Measurements from ENCODE around the gene SLC25A34.
"Not testable (repeated sequence)": the region's sequence is repeated elsewhere in the genome, so short reads cannot be mapped to it uniquely, and the experiment has no call there.

The SLC25A34 gene

DNA sequence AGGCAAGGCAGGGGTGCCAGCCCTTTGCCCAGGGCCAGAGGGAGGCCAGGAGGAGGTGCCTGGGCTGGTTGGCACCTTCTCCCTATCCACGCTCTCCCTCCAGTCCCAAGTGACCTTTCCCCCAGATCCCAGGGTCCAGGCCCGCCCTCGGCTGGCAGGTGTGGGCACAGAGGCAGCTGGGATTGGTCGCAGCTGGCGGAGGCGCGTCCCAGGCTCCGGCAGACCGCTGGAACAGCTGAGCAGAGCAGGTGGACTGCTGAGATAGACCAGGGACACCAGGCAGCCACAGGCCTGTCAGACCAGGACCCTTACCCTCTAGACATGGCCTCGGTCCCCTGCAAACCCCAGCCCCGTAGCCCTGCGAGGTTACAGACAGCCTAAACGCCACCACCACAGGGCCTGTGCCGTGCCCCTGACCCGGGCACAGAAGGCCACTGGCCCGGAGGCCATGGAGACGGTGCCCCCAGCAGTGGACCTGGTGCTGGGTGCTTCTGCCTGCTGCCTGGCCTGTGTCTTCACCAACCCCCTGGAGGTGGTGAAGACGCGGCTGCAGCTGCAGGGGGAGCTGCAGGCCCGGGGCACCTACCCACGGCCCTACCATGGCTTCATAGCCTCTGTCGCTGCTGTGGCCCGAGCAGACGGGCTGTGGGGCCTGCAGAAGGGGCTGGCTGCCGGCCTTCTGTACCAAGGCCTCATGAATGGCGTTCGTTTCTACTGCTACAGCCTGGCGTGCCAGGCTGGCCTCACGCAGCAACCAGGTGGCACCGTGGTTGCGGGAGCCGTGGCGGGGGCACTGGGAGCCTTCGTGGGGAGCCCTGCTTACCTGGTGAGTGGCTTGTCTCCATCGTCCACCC is at the start of gene SLC25A34:
Gene SLC25A34 (plus strand): TSS at position 221 of the 854 bp plus-strand sequence. CDS start 228 bp downstream, at position 449.
- no peak for DNase-seq (ENCODE audit: low read depth in 2 of 2)

DNA sequence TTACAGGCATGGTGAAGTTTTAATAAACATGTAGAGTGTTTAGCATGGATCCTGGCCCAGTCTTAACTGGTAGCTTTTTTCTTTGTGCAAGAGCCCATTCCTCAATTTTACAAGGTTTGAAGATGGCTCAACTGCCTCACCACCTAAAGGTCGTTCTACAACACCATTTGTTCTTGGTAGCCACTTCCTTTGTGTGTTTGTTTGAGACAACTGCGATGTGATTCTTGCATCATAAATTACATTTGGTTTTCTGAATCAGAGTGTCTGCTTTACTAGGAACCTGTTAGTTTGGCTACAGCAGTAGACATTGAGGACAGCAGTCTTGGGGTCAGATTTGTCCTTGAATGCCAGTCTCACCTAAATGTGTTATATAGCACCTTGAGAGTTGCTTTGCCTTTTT is 48.6 kb upstream of the SLC25A34 start:
- no peak for DNase-seq (ENCODE audit: low read depth in 2 of 2)

GRCh38 chr1:15690317-15690716 is 45.7 kb upstream of the SLC25A34 start:
- no peak for DNase-seq (ENCODE audit: low read depth in 2 of 2)

- no peak for DNase-seq (ENCODE audit: low read depth in 2 of 2)
Measured at GRCh38 chr1:15691434-15692032, 44.5 kb upstream of the SLC25A34 start.

DNA sequence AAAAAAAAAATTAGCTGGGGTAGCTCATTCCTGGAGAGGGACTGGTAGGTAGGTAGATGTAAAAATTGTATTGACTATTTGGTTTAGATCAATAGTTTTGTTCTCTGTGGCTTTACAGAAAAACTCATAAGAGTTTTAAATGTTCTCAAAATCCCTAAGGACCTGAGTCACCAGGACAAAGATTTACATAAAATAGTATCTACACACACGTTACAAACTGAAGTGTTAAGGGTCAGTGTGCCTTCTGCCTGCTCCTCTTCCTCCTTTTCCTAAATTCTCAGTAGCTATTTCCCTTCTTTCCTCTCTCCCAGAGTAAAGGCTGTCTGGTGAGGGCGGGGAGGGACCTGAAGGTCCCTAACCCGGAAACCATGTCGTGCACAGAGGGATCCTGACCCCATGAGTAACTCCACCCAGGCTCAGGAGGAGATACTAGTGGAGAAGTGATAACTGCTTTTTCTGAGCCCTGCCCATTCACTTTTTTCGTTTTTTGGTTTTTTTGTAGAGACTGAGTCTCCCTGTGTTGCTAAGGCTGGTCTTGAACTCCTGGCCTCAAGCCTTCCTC is 43.9 kb upstream of the SLC25A34 start:
- DNase-seq (ENCODE audit: low read depth in 2 of 2) = no peak

- no peak for DNase-seq (ENCODE audit: low read depth in 2 of 2)
Measured at GRCh38 chr1:15693371-15693770, 42.7 kb upstream of the SLC25A34 start.

- DNase-seq (ENCODE audit: low read depth in 2 of 2) = no peak
Measured at GRCh38 chr1:15696956-15697521, 39.0 kb upstream of the SLC25A34 start.

DNA sequence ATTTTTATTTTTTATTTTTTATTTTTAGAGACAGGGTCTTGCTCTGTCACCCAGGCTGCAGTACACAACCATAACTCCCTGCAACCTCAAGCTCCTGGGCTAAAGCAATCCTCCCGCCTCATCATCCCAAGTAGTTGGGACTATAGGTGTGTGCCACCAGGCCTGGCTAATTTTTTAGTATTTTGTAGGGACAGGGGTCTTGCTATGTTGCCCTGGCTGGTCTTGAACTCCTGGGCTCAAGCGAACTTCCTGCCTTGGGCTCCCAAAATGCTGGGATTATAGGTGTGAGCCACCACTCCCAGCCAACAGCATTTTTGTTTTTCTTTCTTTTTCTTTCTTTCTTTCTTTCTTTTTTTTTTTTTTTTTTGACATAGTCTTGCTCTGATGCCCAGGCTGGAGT is 37.9 kb upstream of the SLC25A34 start:
- DNase-seq (ENCODE audit: low read depth in 2 of 2) = no peak

- DNase-seq (ENCODE audit: low read depth in 2 of 2) = not testable (repeated sequence)
Measured at GRCh38 chr1:15699321-15699720, 36.7 kb upstream of the SLC25A34 start.

- DNase-seq (ENCODE audit: low read depth in 2 of 2) = no peak
Measured at GRCh38 chr1:15700508-15700907, 35.5 kb upstream of the SLC25A34 start.

DNA sequence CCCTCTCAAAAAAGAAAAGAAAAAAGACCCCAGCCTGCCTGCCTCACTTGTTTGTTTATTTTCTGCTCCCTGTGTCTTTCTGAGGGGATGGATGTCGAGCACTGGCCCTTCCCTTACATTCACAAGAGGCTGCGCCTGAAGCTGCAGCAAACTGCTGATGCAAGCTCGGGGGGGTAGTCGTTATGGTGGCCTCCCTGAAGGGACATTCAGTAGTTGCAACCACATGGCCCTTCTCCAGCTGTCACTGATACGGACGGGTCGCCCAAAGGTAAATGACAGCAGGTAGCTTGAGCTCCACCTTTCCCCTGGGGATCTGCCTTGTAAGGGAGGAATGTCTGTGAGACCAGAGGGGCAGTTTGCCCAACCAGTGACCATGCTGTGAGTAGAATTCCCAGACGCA is 34.3 kb upstream of the SLC25A34 start:
- DNase-seq (ENCODE audit: low read depth in 2 of 2) = no peak

- DNase-seq (ENCODE audit: low read depth in 2 of 2) = no peak
Measured at GRCh38 chr1:15702722-15703550, 33.1 kb upstream of the SLC25A34 start.

DNA sequence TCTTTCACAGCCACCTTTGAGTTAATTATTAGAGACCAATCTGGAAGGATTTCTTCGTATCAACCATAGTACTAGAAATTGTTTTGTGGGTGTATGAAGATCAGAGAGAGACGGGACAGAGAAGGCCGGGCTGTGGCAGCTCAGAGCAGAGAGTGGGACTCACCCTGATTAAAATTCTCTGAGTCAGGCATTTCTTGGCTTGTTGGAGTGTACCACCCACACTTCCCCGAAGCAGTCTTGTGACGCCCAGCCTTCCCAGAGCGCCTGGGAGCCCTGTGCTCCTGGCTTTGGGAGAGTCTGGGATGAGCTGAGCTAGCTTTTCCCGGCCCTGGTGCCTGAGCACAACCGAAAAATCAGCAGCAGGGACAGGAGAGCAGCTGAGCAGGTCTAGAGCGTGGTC is 32.5 kb upstream of the SLC25A34 start:
- no peak for DNase-seq (ENCODE audit: low read depth in 2 of 2)

GRCh38 chr1:15704526-15705183 is 31.4 kb upstream of the SLC25A34 start:
- no peak for DNase-seq (ENCODE audit: low read depth in 2 of 2)

DNA sequence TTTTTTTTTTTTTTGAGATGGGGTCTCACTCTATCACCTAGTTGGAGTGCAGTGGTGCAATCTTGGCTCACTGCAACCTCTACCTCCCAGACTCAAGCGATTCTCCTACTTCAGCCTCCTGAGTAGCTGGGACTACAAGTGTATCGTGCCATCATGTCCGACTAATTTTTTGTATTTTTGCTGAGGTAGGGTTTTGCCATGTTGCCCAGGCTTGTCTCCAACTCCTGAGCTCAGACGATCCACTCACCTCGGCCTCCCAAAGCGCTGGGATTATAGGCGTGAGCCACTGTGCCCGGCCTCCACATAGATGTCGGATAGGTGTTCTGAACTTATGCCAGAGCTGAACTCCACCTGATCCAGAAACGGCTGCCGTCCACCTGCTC is 30.9 kb upstream of the SLC25A34 start:
- DNase-seq (ENCODE audit: low read depth in 2 of 2) = no peak

GRCh38 chr1:15706751-15707150 is 29.3 kb upstream of the SLC25A34 start:
- no peak for DNase-seq (ENCODE audit: low read depth in 2 of 2)

DNA sequence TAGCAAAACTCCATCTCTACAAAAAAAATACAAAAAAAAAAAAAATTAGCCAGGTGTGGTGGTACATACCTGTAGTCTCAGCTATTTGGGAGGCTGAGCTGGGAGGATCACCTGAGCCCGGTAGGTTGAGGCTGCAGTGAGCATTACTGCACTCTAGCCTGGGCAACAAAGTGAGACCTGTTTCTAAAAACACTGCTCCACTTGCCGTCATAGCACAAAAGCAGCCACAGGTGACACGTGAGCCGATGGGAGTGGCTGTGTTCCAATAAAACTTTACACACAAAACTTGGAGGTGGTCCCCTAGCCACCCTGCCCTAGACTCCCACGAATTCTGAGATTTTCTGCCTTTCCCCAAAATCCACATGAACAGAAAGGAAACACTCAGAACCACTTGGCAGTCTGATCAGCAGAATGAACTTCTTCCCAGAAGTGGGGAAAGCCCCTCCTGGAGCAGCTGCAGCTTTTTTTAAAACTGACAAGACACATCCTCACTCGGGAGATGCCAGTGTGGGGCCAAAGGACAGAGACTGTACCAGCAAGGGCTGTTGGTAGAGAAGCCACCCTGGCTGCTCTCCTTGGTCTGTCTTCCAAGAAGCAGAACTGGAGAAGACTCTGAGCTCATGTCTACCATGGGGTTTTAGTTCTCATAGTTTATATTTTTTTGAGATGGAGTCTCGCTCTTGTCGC is 28.7 kb upstream of the SLC25A34 start:
- no peak for DNase-seq (ENCODE audit: low read depth in 2 of 2)

DNA sequence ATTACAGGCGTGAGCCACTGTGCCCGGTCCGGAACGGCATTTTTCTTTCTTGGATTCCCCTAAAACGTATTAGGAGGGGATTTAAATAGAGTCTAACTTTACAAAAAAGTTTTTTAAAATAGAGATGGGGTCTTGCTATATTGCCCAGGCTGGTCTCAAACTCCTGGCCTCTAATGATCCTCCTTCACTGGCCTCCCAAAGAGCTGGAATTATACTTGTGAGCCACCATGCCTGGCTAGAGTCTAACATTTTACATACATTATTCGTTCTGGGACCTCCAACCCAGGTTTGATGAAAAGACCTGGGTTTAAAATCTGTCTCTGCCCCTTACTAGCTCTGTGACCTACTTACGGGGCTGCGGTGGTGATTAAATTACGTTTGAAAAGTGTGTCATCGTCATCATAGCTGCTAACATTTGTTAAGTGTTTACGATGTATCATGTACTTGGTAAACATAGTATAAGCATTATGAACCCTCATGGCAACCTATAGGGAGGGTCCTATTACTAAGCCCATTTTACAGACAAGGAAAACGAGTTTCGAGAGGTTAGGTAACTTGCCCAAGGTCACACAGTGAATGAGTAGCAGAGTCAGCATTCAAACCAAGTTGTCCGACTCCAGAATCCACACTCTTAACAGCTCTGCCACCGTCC is 27.4 kb upstream of the SLC25A34 start:
- no peak for DNase-seq (ENCODE audit: low read depth in 2 of 2)

DNA sequence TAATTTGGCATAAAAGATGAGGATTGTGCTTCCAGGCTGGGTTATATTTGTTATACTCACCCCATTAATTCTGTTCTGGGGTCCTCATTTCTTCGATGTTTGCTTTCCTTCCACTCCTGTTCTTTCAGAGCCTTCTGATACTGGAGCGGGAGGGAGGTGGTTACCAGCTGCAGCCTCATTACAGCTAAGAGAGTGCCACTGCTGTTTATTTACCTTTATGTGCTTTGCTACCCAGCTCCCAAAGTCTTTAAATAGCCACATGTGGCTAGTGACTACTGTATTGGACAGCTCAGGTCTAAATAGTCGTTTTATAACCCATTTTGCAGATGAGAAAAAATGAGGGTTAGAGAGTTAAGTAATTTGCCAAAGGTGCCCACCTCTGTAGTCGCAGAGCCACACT is 26.8 kb upstream of the SLC25A34 start:
- no peak for DNase-seq (ENCODE audit: low read depth in 2 of 2)

DNA sequence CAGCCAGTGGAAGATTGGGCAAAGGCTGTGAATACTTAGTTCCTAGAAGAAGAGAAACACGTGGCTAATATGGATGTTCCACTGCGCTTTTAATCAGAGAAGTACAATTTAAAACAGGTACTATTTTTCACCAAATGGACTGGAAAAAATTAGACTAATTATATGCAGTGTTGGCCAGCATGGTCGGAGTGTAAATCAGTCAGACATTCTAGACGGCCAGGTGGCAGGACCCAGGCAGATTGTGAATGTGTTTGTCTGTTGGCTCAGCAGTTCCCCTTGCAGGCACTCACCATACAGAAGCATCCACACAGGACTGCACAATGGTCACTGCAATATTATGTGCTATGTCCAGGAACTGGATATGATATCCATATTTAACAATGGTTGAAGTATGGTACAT is 23.9 kb upstream of the SLC25A34 start:
- no peak for DNase-seq (ENCODE audit: low read depth in 2 of 2)

All from stimulated activated CD4-positive, alpha-beta T cell treated with anti-CD3 and anti-CD28 coated beads, Interleukin-1b, Interleukin-23, amount 100 ng/mL, for 1 hour (primary cell).